ENCODE measurements around the gene COL4A5. TPM values are rescaled to one million over a fixed set of nuclear protein-coding genes. Genes with fewer than 3 reads are reported as not detected.

COL4A5 gene
- polyA plus RNA-seq, 6 donors from 2014 or later, result not detected

- H3K27me3 Mint-ChIP-seq, result no peaks in the 10 kb centered on the region
- peaks cover 0 to 9% (median 4%) of the 10 kb centered on the region in 7 donors for H3K9me3 Mint-ChIP-seq
- ATAC-seq (ENCODE audit: low read depth in 2 of 2), result no peak
- H3K4me1 Mint-ChIP-seq, result no peaks in the 10 kb centered on the region
- H3K27ac Mint-ChIP-seq, result no peak overlapping the region
- DNase-seq, result no peak
- no peak overlapping the region for H3K4me3 Mint-ChIP-seq
- H3K36me3 Mint-ChIP-seq, result no peaks in the 10 kb centered on the region
Observed at GRCh38 chrX:108485960-108486359, 46.3 kb downstream of the COL4A5 start.

- no peak overlapping the region for H3K27ac Mint-ChIP-seq
- no peaks in the 10 kb centered on the region for H3K36me3 Mint-ChIP-seq
- H3K4me1 Mint-ChIP-seq, result no peaks in the 10 kb centered on the region
- DNase-seq, result no peak
- peaks cover 0 to 7% (median 0%) of the 10 kb centered on the region in 7 donors for H3K9me3 Mint-ChIP-seq
- H3K27me3 Mint-ChIP-seq, result no peaks in the 10 kb centered on the region
- no peak overlapping the region for H3K4me3 Mint-ChIP-seq
- ATAC-seq (ENCODE audit: low read depth in 2 of 2), result no peak
Observed at GRCh38 chrX:108494406-108495090, 54.9 kb downstream of the COL4A5 start.

- H3K9me3 Mint-ChIP-seq, result peaks cover 0 to 18% (median 5%) of the 10 kb centered on the region in 7 donors
- DNase-seq, result no peak
- ATAC-seq (ENCODE audit: low read depth in 2 of 2), result no peak
- H3K27ac Mint-ChIP-seq, result no peak overlapping the region
- H3K4me3 Mint-ChIP-seq, result no peak overlapping the region
- H3K27me3 Mint-ChIP-seq, result no peaks in the 10 kb centered on the region
- no peaks in the 10 kb centered on the region for H3K36me3 Mint-ChIP-seq
- no peaks in the 10 kb centered on the region for H3K4me1 Mint-ChIP-seq
Observed at GRCh38 chrX:108511721-108512120, 72.1 kb downstream of the COL4A5 start.

GRCh38 chrX:108516184-108516583 is 76.5 kb downstream of the COL4A5 start:
- ATAC-seq (ENCODE audit: low read depth in 2 of 2) (no peak), DNase-seq (no peak)
- no peak overlapping the region for H3K4me3 Mint-ChIP-seq
- H3K4me1 Mint-ChIP-seq, result no peaks in the 10 kb centered on the region
- peaks cover 0 to 11% (median 5%) of the 10 kb centered on the region in 7 donors for H3K9me3 Mint-ChIP-seq
- no peaks in the 10 kb centered on the region for H3K27me3 Mint-ChIP-seq
- no peaks in the 10 kb centered on the region for H3K36me3 Mint-ChIP-seq
- no peak overlapping the region for H3K27ac Mint-ChIP-seq

- no peaks in the 10 kb centered on the region for H3K36me3 Mint-ChIP-seq
- ATAC-seq (ENCODE audit: low read depth in 2 of 2) (no peak), DNase-seq (no peak)
- H3K4me3 Mint-ChIP-seq, result no peak overlapping the region
- H3K4me1 Mint-ChIP-seq, result no peaks in the 10 kb centered on the region
- H3K27ac Mint-ChIP-seq, result no peak overlapping the region
- peaks cover 0 to 7% (median 1%) of the 10 kb centered on the region in 7 donors for H3K9me3 Mint-ChIP-seq
- peaks cover 0 to 15% (median 0%) of the 10 kb centered on the region in 3 donors for H3K27me3 Mint-ChIP-seq
Observed at GRCh38 chrX:108527724-108528123, 88.1 kb downstream of the COL4A5 start.

GRCh38 chrX:108537005-108537404 is 97.4 kb downstream of the COL4A5 start:
- Mint-ChIP-seq H3K9me3 (peaks cover 0 to 6% (median 2%) of the 10 kb centered on the region in 7 donors), H3K4me1 (no peaks in the 10 kb centered on the region), H3K27ac (no peak overlapping the region), H3K4me3 (no peak overlapping the region), H3K27me3 (no peaks in the 10 kb centered on the region), H3K36me3 (no peaks in the 10 kb centered on the region)
- no peak for DNase-seq
- no peak for ATAC-seq (ENCODE audit: low read depth in 2 of 2)

- ATAC-seq (ENCODE audit: low read depth in 2 of 2), result no peak
Observed at GRCh38 chrX:108541286-108541685, 101.6 kb downstream of the COL4A5 start.

GRCh38 chrX:108557580-108557979 is 117.9 kb downstream of the COL4A5 start:
- Mint-ChIP-seq H3K9me3 (peaks cover 0 to 4% (median 0%) of the 10 kb centered on the region in 7 donors), H3K36me3 (no peaks in the 10 kb centered on the region), H3K4me1 (no peaks in the 10 kb centered on the region), H3K4me3 (no peak overlapping the region), H3K27ac (no peak overlapping the region), H3K27me3 (no peaks in the 10 kb centered on the region)
- ATAC-seq (ENCODE audit: low read depth in 2 of 2) (no peak), DNase-seq (no peak)

More at GRCh38 chrX:108541286-108541685, 101.6 kb downstream of the COL4A5 start:
- no peaks in the 10 kb centered on the region for H3K4me1 Mint-ChIP-seq
- H3K9me3 Mint-ChIP-seq, result peaks cover 0 to 7% (median 0%) of the 10 kb centered on the region in 7 donors
- no peak overlapping the region for H3K27ac Mint-ChIP-seq
- H3K27me3 Mint-ChIP-seq, result no peaks in the 10 kb centered on the region
- DNase-seq, result no peak
- no peaks in the 10 kb centered on the region for H3K36me3 Mint-ChIP-seq
- H3K4me3 Mint-ChIP-seq, result no peak overlapping the region

- no peak overlapping the region for H3K27ac Mint-ChIP-seq
- no peak for DNase-seq
- H3K9me3 Mint-ChIP-seq, result peaks cover 0 to 4% (median 0%) of the 10 kb centered on the region in 7 donors
- ATAC-seq (ENCODE audit: low read depth in 2 of 2), result no peak
- H3K36me3 Mint-ChIP-seq, result no peaks in the 10 kb centered on the region
- H3K4me1 Mint-ChIP-seq, result no peaks in the 10 kb centered on the region
- no peak overlapping the region for H3K4me3 Mint-ChIP-seq
- no peaks in the 10 kb centered on the region for H3K27me3 Mint-ChIP-seq
Observed at GRCh38 chrX:108558217-108558616, 118.6 kb downstream of the COL4A5 start.

GRCh38 chrX:108573136-108573535 is 133.5 kb downstream of the COL4A5 start:
- no peaks in the 10 kb centered on the region for H3K36me3 Mint-ChIP-seq
- H3K4me3 Mint-ChIP-seq, result no peak overlapping the region
- H3K9me3 Mint-ChIP-seq, result peaks cover 0 to 2% (median 0%) of the 10 kb centered on the region in 7 donors
- H3K27ac Mint-ChIP-seq, result no peak overlapping the region
- H3K4me1 Mint-ChIP-seq, result no peaks in the 10 kb centered on the region
- H3K27me3 Mint-ChIP-seq, result peaks cover 0 to 8% (median 0%) of the 10 kb centered on the region in 3 donors
- no peak for ATAC-seq (ENCODE audit: low read depth in 2 of 2)
- DNase-seq, result no peak

GRCh38 chrX:108582151-108582550 is 142.5 kb downstream of the COL4A5 start:
- Mint-ChIP-seq H3K36me3 (no peaks in the 10 kb centered on the region), H3K9me3 (peaks cover 0 to 2% (median 0%) of the 10 kb centered on the region in 7 donors), H3K4me3 (no peak overlapping the region), H3K4me1 (no peaks in the 10 kb centered on the region), H3K27ac (no peak overlapping the region), H3K27me3 (no peaks in the 10 kb centered on the region)
- DNase-seq (no peak), ATAC-seq (ENCODE audit: low read depth in 2 of 2) (no peak)

GRCh38 chrX:108584617-108585211 is 145.1 kb downstream of the COL4A5 start:
- no peaks in the 10 kb centered on the region for H3K27me3 Mint-ChIP-seq
- ATAC-seq (ENCODE audit: low read depth in 2 of 2) (no peak), DNase-seq (no peak)
- no peaks in the 10 kb centered on the region for H3K36me3 Mint-ChIP-seq
- peaks cover 0 to 2% (median 0%) of the 10 kb centered on the region in 7 donors for H3K9me3 Mint-ChIP-seq
- H3K4me1 Mint-ChIP-seq, result no peaks in the 10 kb centered on the region
- no peak overlapping the region for H3K4me3 Mint-ChIP-seq
- H3K27ac Mint-ChIP-seq, result no peak overlapping the region

GRCh38 chrX:108590496-108590895 is 150.9 kb downstream of the COL4A5 start:
- Mint-ChIP-seq H3K4me3 (no peak overlapping the region), H3K36me3 (no peaks in the 10 kb centered on the region), H3K27me3 (no peaks in the 10 kb centered on the region), H3K4me1 (no peaks in the 10 kb centered on the region), H3K27ac (no peak overlapping the region), H3K9me3 (peaks cover 0 to 4% (median 0%) of the 10 kb centered on the region in 7 donors)
- DNase-seq, result no peak
- ATAC-seq (ENCODE audit: low read depth in 2 of 2), result no peak

- H3K36me3 Mint-ChIP-seq, result no peaks in the 10 kb centered on the region
- DNase-seq (no peak), ATAC-seq (ENCODE audit: low read depth in 2 of 2) (no peak)
- peak overlapping the region in 1 of 6 donors; percentile 34 for H3K27ac Mint-ChIP-seq
- no peaks in the 10 kb centered on the region for H3K27me3 Mint-ChIP-seq
- no peaks in the 10 kb centered on the region for H3K4me1 Mint-ChIP-seq
- H3K9me3 Mint-ChIP-seq, result peaks cover 0 to 4% (median 0%) of the 10 kb centered on the region in 7 donors
- H3K4me3 Mint-ChIP-seq, result no peak overlapping the region
Observed at GRCh38 chrX:108601276-108601675, 161.6 kb downstream of the COL4A5 start.
